GM18873 (cell line): ENCODE measurements around the gene SLC25A17.
"Not testable (repeated sequence)": the region's sequence is repeated elsewhere in the genome, so short reads cannot be mapped to it uniquely, and the experiment has no call there.

Experiments
- ATAC-seq: cut with Tn5 transposase; IDR thresholded peaks from one replicate; pipeline ENCODE4 v1.9.1; 2021; ENCODE audit warnings: mild to moderate bottlenecking, moderate library complexity, moderate number of reproducible peaks; ENCODE audit not compliant: unreplicated experiment, low FRiP score

The SLC25A17 gene

DNA sequence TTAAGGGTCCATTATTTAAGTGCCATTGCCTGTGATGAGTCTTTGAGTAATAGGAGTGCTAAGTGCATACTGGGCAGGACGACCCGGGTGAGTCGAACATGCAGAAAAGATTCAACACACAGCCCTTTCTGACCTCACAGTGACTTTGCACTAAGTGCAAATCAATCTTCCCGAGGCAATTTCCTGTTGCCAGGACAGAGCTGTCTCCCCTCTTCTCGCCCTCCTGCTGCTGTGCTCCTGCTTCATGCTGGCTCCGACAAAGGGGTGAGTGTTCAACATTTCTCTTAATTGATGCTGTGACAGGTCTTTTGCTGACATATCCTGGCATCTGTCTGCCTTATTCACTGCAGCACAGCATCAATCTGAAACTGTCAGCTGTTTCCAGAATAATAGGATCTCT, 97.9 kb downstream of the SLC25A17 start:
- ATAC-seq = no peak

DNA sequence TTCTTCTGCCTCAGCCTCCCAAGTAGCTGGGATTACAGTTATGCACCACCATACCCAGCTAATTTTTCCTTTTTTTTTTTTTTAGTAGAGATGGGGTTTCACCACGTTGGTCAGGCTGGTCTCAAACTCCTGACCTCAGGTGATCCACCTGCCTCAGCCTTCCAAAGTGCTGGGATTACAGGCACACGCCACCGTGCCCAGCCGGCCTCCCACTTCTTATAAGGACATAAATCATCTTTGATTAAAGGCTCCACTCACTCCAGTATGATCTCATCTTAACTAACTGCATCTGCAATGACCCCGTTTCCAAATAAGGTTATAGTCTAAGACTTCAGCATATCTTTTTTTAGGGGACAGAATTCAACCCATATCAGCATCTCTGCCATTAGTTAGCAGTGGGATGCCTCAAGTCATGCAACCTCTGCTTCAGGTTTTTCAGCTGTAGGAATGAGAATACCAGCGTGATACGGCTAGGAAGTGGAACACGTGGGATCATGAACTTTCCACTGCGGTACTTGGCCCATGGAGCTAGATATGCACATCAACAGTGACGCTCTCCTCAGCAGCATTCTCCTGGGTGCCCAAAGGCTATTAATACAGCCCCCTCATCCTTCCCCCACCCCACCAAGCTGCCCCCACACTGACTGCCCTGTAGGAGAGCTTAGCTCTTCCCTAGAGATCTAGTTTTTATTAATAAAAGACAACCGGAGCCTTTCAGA, 98.4 kb downstream of the SLC25A17 start:
- ATAC-seq = no peak

GRCh38 chr22:40720156-40720537, 99.0 kb downstream of the SLC25A17 start:
- not testable (repeated sequence) for ATAC-seq
